HCT116 (cell line): Measurements from ENCODE around the gene ZBTB20. TPM values are rescaled to one million over a fixed set of nuclear protein-coding genes. Genes with fewer than 3 reads are reported as not detected.

Source experiments
- ATAC-seq: fragments of 200-7000 bp; cut with Tn5 transposase; 2 replicates; pipeline ENCODE4 v1.9.1; 2020; ENCODE audit warnings: mild to moderate bottlenecking, moderate library complexity
- BruUV-seq: library from RNA; stranded (reverse); fragments of 400-500 nt; replicated peaks from 2 replicates; lab custom pipeline; 2021; lab: Mats Ljungman, UMichigan
- CTCF ChIA-PET: fragments of 300-600 bp; sonication (Branson Sonifier 250); formaldehyde crosslinking; loops from one replicate; lab custom pipeline; 2021; ENCODE audit warnings: antibody characterized with exemption; lab: Charles Lee
- POLR2A ChIA-PET: fragments of 300-600, 350-600 bp; sonication (Branson Sonifier 250); formaldehyde crosslinking; loops from one replicate; lab custom pipeline; 2021; ENCODE audit warnings: antibody characterized with exemption; lab: Charles Lee
- RAD21 ChIA-PET, 2 experiments: fragments of 300-600 bp; sonication (Branson Sonifier 250); formaldehyde crosslinking; loops; one replicate each; lab custom pipeline; 2023; ENCODE audit warnings: low total read pairs in 2 of 2; ENCODE audit not compliant: uncharacterized antibody in 2 of 2, unreplicated experiment in 2 of 2, low non-redundant PET in 1 of 2; lab: Charles Lee
- DNase-seq: peaks from one replicate; pipeline ENCODE4 v3.0.0-alpha.2; 2010; ENCODE audit warnings: low read depth, low spot score
- H2AFZ ChIP-seq: fragments of 200-600 bp; shearing (Covaris generic), sonication (generic); 2 replicates; pipeline ENCODE4 v1.6.1; 2017; ENCODE audit warnings: low read depth, mixed run types, mixed read lengths, antibody characterized with exemption, low read length; ENCODE audit not compliant: poor library complexity, severe bottlenecking
- H3K27ac ChIP-seq: 2 replicates; pipeline ENCODE4 v1.5.1; 2012; ENCODE audit warnings: low read depth, low read length
- H3K27me3 ChIP-seq: fragments of 200-600 bp; sonication (generic); 2 replicates; pipeline ENCODE4 v1.6.1; 2016; ENCODE audit warnings: mixed run types, low read length, mixed read lengths; ENCODE audit not compliant: insufficient read depth
- H3K36me3 ChIP-seq, 2 experiments: fragments of 200-500 bp in 1 of 2; fragments of 200-600 bp in 1 of 2; sonication (Bioruptor generic) in 1 of 2; sonication (generic) in 1 of 2; 2 replicates each; pipeline versions ENCODE4 v1.5.1 to v1.6.1; 2014 to 2016; ENCODE audit warnings: low read length in 2 of 2, inconsistent platforms in 1 of 2, mixed read lengths in 1 of 2, mixed run types in 1 of 2; ENCODE audit not compliant: insufficient read depth in 2 of 2, control insufficient read depth in 1 of 2
- H3K4me1 ChIP-seq, 2 experiments: fragments of 200-600 bp in 1 of 2; sonication (generic) in 1 of 2; 2 replicates each; pipeline versions ENCODE4 v1.5.1 to v1.6.1; 2012 to 2017; ENCODE audit warnings: low read length in 2 of 2, inconsistent platforms in 1 of 2, mild to moderate bottlenecking in 1 of 2, mixed read lengths in 1 of 2, mixed run types in 1 of 2, moderate library complexity in 1 of 2; ENCODE audit not compliant: insufficient read depth in 2 of 2, control insufficient read depth in 1 of 2
- H3K4me2 ChIP-seq: fragments of 200-600 bp; sonication (generic); 2 replicates; pipeline ENCODE4 v1.6.1; 2017; ENCODE audit warnings: mixed run types, low read length, mixed read lengths
- H3K4me3 ChIP-seq, 2 experiments: fragments of 200-600 bp in 1 of 2; sonication (generic) in 1 of 2; replicated peaks in 1 of 2; 2 replicates each; pipeline ENCODE4 v1.5.1; 2011 to 2016; ENCODE audit warnings: low read length in 2 of 2, control low read depth in 1 of 2, low read depth in 1 of 2, mild to moderate bottlenecking in 1 of 2, mixed read lengths in 1 of 2, mixed run types in 1 of 2
- H3K79me2 ChIP-seq: fragments of 200-600 bp; sonication (generic); 2 replicates; pipeline ENCODE4 v1.6.1; 2017; ENCODE audit warnings: mild to moderate bottlenecking, mixed run types, low read length, moderate library complexity, mixed read lengths; ENCODE audit not compliant: insufficient read depth
- H3K9ac ChIP-seq: fragments of 200-600 bp; sonication (generic); 2 replicates; pipeline ENCODE4 v1.6.1; 2016; ENCODE audit warnings: low read length, mixed read lengths
- H3K9me2 ChIP-seq: fragments of 200-600 bp; sonication (generic), shearing (Covaris generic); 2 replicates; pipeline ENCODE4 v1.6.1; 2017; ENCODE audit warnings: mixed run types, mild to moderate bottlenecking, moderate library complexity; ENCODE audit not compliant: insufficient read depth
- H3K9me3 ChIP-seq, 2 experiments: fragments of 200-500 bp in 1 of 2; fragments of 200-600 bp in 1 of 2; sonication (Bioruptor generic) in 1 of 2; sonication (generic) in 1 of 2; 2 replicates each; pipeline ENCODE4 v1.6.1; 2014 to 2017; ENCODE audit warnings: low read length in 2 of 2, mixed read lengths in 2 of 2, inconsistent platforms in 1 of 2, low read depth in 1 of 2, mild to moderate bottlenecking in 1 of 2, mixed run types in 1 of 2, moderate library complexity in 1 of 2; ENCODE audit not compliant: control insufficient read depth in 1 of 2, insufficient read depth in 1 of 2
- H4K20me1 ChIP-seq: fragments of 200-600 bp; sonication (generic), shearing (Covaris generic); 2 replicates; pipeline ENCODE4 v1.6.1; 2017; ENCODE audit warnings: mixed run types, mild to moderate bottlenecking, moderate library complexity; ENCODE audit not compliant: insufficient read depth
- ATF3 ChIP-seq: IDR thresholded peaks from 2 replicates; pipeline ENCODE4 v1.6.1; 2012
- CBX3 ChIP-seq: IDR thresholded peaks from 2 replicates; pipeline ENCODE4 v1.6.1; 2012; ENCODE audit warnings: low read depth
- CEBPB ChIP-seq: IDR thresholded peaks from 2 replicates; pipeline ENCODE4 v1.6.1; 2012; ENCODE audit warnings: low read depth
- EGR1 ChIP-seq: IDR thresholded peaks from 2 replicates; pipeline ENCODE4 v1.6.1; 2012; ENCODE audit warnings: low read depth
- EZH2phosphoT487 ChIP-seq: fragments of 200-600 bp; IDR thresholded peaks from 2 replicates; pipeline ENCODE4 v1.6.1; 2018; ENCODE audit warnings: antibody characterized with exemption, borderline replicate concordance
- JUND ChIP-seq: IDR thresholded peaks from 2 replicates; pipeline ENCODE4 v1.6.1; 2012
- POLR2A ChIP-seq: IDR thresholded peaks from 2 replicates; pipeline ENCODE4 v1.7.0; 2011; ENCODE audit warnings: borderline replicate concordance; ENCODE audit not compliant: insufficient read depth, insufficient read length; ENCODE audit errors: extremely low read depth
- POLR2AphosphoS5 ChIP-seq: IDR thresholded peaks from 2 replicates; pipeline ENCODE4 v1.6.1; 2011; ENCODE audit warnings: mild to moderate bottlenecking, low read depth, low read length, moderate library complexity
- SP1 ChIP-seq: IDR thresholded peaks from 2 replicates; pipeline ENCODE4 v1.6.1; 2012; ENCODE audit warnings: low read depth
- SRF ChIP-seq: IDR thresholded peaks from 2 replicates; pipeline ENCODE4 v1.6.1; 2012; ENCODE audit warnings: low read depth
- YY1 ChIP-seq: IDR thresholded peaks from 2 replicates; pipeline ENCODE4 v1.6.1; 2011; ENCODE audit warnings: low read length, low read depth, moderate library complexity, mild to moderate bottlenecking; ENCODE audit not compliant: insufficient replicate concordance; ENCODE audit errors: extremely low read depth
- ZBTB33 ChIP-seq: IDR thresholded peaks from 2 replicates; pipeline ENCODE4 v1.6.1; 2011; ENCODE audit warnings: mild to moderate bottlenecking, low read length, moderate library complexity; ENCODE audit not compliant: insufficient replicate concordance; ENCODE audit errors: extremely low read depth
- ZFX ChIP-seq: fragments of 450-650 bp; IDR thresholded peaks from 2 replicates; pipeline ENCODE4 v1.6.1; 2017
- ZNF274 ChIP-seq: fragments of 200-500 bp; sonication (Bioruptor generic); IDR thresholded peaks from 2 replicates; pipeline ENCODE4 v1.6.1; 2014; ENCODE audit warnings: mild to moderate bottlenecking, low read depth, low read length, inconsistent platforms
- intact Hi-C: fragments of 100-400 bp; cut with micrococcal nuclease; formaldehyde crosslinking; loops from 2 replicates; pipeline ENCODE4 v1.10.0; 2022
- total RNA-seq: library from RNA; stranded (reverse); gene quantifications from one replicate; pipeline ENCODE4 v1.2.1, GENCODE V29; 2021; ENCODE audit not compliant: unreplicated experiment
- TF ChIP-seq, protein P1 (sequence below): IDR thresholded peaks from 2 replicates; pipeline ENCODE4 v1.6.1; 2012; ENCODE audit warnings: low read depth

The ZBTB20 gene
- total RNA-seq, 1 experiment from 2014 or later: 42.1 TPM

- ATAC-seq (no peak), DNase-seq (no peak)
- Histone ChIP-seq H3K4me2 (no peak overlapping the region), H3K36me3 (no peaks in the 10 kb centered on the region), H4K20me1 (no peaks in the 10 kb centered on the region), H3K9me3 (no peaks in the 10 kb centered on the region), H2AFZ (no peak overlapping the region), H3K4me1 (no peaks in the 10 kb centered on the region), H3K9ac (no peak overlapping the region), H3K9me2 (no peaks in the 10 kb centered on the region), H3K79me2 (no peaks in the 10 kb centered on the region), H3K4me3 (no peak overlapping the region), H3K27me3 (no peaks in the 10 kb centered on the region), H3K27ac (no peak overlapping the region)
- POLR2A ChIA-PET: no interaction called here
- CTCF ChIA-PET: no interaction called here
- BruUV-seq: no TSS peak
- RAD21 ChIA-PET: no interaction called here
- intact Hi-C loops: no loop called here
- TF ChIP-seq POLR2A (no peak), EGR1 (no peak), JUND (no peak), YY1 (no peak), CEBPB (no peak), ZBTB33 (no peak), ZFX (no peak), ZNF274 (no peak), ATF3 (no peak), SRF (no peak), POLR2AphosphoS5 (no peak), SP1 (no peak), CBX3 (no peak), EZH2phosphoT487 (no peak)
- TF ChIP-seq, protein P1, sequence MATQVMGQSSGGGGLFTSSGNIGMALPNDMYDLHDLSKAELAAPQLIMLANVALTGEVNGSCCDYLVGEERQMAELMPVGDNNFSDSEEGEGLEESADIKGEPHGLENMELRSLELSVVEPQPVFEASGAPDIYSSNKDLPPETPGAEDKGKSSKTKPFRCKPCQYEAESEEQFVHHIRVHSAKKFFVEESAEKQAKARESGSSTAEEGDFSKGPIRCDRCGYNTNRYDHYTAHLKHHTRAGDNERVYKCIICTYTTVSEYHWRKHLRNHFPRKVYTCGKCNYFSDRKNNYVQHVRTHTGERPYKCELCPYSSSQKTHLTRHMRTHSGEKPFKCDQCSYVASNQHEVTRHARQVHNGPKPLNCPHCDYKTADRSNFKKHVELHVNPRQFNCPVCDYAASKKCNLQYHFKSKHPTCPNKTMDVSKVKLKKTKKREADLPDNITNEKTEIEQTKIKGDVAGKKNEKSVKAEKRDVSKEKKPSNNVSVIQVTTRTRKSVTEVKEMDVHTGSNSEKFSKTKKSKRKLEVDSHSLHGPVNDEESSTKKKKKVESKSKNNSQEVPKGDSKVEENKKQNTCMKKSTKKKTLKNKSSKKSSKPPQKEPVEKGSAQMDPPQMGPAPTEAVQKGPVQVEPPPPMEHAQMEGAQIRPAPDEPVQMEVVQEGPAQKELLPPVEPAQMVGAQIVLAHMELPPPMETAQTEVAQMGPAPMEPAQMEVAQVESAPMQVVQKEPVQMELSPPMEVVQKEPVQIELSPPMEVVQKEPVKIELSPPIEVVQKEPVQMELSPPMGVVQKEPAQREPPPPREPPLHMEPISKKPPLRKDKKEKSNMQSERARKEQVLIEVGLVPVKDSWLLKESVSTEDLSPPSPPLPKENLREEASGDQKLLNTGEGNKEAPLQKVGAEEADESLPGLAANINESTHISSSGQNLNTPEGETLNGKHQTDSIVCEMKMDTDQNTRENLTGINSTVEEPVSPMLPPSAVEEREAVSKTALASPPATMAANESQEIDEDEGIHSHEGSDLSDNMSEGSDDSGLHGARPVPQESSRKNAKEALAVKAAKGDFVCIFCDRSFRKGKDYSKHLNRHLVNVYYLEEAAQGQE: no peak
Observed at GRCh38 chr3:114792159-114792918, 354.7 kb downstream of the ZBTB20 start.
